ENCODE data around the gene BCAS4. TPM values are rescaled to one million over a fixed set of nuclear protein-coding genes. Genes with fewer than 3 reads are reported as not detected.

BCAS4 gene
- total and polyA plus RNA-seq, 5 experiments from 2014 or later = 33.5 to 89.9 (median 51.5) TPM

DNA sequence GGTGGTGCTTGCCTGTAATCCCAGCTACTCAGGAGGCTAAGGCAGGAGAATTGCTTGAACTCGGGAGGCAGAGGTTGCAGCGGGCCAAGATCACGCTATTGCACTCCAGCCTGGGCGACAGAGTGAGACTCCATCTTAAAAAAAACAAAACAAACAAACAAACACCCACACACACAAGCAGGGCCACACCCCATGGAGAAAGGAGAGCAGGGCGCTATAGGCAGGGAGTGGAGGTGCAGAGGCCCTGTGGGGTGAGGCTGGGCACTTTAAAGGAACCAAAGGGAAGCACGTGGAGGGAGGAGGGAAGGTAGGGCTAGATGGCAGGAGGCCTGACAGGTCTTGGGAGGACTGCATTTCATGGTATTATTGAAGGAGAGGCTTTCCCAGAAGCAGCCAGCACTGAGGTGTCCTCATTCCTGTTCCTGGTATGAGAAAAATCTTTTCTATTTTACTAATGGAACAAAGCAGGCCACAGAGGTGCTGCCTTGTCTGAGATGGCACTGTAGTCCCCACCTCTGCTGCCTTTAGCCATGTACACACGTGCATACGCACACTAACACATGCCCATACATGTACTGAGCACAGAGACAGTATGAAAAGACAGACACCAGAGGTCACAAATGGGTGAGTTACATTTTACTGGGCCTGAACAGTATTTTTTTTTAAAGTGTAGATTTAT is 44.0 kb downstream of the BCAS4 start:
- H3K4me1 Mint-ChIP-seq = peaks cover 3 to 15% (median 9%) of the 10 kb centered on the region in 4 donors
- peak overlapping the region in 6 of 10 donors; percentile 16 to 69 (median 62) for H3K27ac Mint-ChIP-seq
- POLR2A ChIA-PET = no interaction called here
- no peak overlapping the region for H3K4me3 Mint-ChIP-seq
- no peaks in the 10 kb centered on the region for H3K27me3 Mint-ChIP-seq
- ATAC-seq = no peak
- no peaks in the 10 kb centered on the region for H3K9me3 Mint-ChIP-seq
- DNase-seq = no peak
- H3K36me3 Mint-ChIP-seq = peaks cover 0 to 66% (median 18%) of the 10 kb centered on the region in 3 donors

GRCh38 chr20:50842821-50843220 is 48.0 kb downstream of the BCAS4 start:
- H3K4me3 Mint-ChIP-seq = no peak overlapping the region
- DNase-seq (no peak), ATAC-seq (no peak)
- H3K9me3 Mint-ChIP-seq = no peaks in the 10 kb centered on the region
- peak overlapping the region in 3 of 10 donors; percentile 57 to 75 (median 59) for H3K27ac Mint-ChIP-seq
- no peaks in the 10 kb centered on the region for H3K27me3 Mint-ChIP-seq
- peaks cover 0 to 51% (median 9%) of the 10 kb centered on the region in 3 donors for H3K36me3 Mint-ChIP-seq
- H3K4me1 Mint-ChIP-seq = peaks cover 3 to 16% (median 12%) of the 10 kb centered on the region in 4 donors
- POLR2A ChIA-PET = no interaction called here

DNA sequence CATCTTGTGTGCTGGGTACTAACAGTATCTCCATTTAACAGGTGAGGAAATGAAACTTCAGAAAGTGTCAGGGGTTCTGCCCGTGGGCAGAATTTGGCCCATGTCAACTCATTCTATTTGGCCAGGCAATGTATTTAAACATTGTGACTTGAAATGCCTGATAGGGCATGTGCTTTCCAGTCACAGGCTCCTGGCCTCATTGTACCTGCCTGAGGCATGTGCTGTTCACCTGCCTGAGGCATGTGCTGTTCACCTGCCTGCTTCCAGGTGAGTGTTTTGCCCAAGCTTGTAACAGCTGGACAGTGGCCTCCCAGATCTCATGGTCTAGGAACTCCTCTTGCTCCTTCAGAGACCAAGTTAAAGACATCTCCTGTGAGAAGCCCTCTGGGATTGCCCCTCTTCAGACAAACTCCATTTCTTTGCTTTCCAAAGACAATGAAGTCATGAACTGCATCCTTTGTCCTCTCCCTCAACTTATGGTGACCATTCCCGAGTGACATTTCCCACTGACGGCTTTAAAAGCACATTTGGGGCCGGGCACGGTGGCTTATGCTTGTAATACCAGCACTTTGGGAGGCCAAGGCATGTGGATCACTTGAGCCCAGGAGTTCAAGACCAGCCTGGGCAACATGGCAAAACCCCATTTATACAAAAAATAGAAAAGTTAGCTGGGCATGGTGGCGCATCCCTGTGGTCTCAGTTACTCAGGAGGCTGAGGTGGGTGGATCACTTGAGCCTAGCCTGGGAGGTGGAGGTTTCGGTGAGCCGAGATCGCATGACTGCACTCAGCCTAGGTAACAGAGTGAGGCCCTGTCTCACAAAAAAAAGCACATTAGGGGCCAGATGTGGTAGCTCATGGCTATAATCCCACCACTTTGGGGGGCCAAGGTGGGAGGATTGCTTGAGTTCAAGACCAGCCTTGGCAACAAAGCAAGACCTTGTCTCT is 48.7 kb downstream of the BCAS4 start:
- no peak for ATAC-seq
- Mint-ChIP-seq H3K27ac (peak overlapping the region in 7 of 10 donors; percentile 27 to 82 (median 53)), H3K36me3 (peaks cover 0 to 48% (median 9%) of the 10 kb centered on the region in 3 donors), H3K9me3 (no peaks in the 10 kb centered on the region), H3K4me1 (peaks cover 5 to 15% (median 12%) of the 10 kb centered on the region in 4 donors), H3K4me3 (no peak overlapping the region), H3K27me3 (no peaks in the 10 kb centered on the region)
- no peak for DNase-seq
- POLR2A ChIA-PET = no interaction called here

DNA sequence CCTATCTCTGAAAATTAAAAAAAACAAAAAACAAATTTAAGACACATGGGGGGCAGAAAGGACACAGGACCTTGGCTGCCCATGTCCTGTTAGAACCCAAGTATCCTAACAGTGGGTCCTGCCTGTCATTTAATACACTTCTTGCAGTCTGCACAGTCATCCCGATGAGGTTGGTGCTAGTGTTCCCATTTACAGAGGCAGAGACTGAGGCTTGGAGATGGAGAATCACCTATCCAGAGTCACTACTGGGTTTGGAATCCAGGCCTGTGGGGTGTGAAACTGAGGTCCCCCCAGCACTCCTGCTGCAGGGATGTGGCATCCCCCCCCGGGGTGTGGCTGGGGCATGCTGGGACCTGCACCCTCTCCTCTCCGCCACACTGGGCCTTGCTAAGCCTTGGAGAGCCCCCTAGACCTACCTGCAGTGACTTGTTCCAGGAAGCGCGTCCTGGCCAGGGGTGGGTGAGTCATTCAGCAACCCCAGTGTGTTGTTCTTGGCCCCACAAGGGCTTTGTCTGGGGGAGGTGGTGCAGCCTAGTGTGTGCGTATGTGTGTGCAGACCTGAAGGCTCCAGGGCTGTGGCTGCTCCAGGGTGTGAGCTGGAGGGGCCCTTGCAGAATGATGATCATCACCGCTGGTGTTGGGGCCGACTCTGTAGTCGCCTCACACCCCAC is 49.7 kb downstream of the BCAS4 start:
- POLR2A ChIA-PET = interaction anchor here (1.3 to 2.3 kb wide), 2 partner anchors 26 to 50 kb away, joined by 4 to 7 read pairs; partner anchors contain the start of gene BCAS4
- Mint-ChIP-seq H3K9me3 (no peaks in the 10 kb centered on the region), H3K27me3 (no peaks in the 10 kb centered on the region), H3K4me1 (peaks cover 7 to 22% (median 16%) of the 10 kb centered on the region in 4 donors), H3K36me3 (peaks cover 0 to 45% (median 9%) of the 10 kb centered on the region in 3 donors), H3K27ac (peak overlapping the region in 5 of 10 donors; percentile 20 to 82 (median 77)), H3K4me3 (no peak overlapping the region)
- DNase-seq (peak in 3 of 10 donors; percentile 5 to 67 (median 54)), ATAC-seq (peak; percentile 80 to 96)

DNA sequence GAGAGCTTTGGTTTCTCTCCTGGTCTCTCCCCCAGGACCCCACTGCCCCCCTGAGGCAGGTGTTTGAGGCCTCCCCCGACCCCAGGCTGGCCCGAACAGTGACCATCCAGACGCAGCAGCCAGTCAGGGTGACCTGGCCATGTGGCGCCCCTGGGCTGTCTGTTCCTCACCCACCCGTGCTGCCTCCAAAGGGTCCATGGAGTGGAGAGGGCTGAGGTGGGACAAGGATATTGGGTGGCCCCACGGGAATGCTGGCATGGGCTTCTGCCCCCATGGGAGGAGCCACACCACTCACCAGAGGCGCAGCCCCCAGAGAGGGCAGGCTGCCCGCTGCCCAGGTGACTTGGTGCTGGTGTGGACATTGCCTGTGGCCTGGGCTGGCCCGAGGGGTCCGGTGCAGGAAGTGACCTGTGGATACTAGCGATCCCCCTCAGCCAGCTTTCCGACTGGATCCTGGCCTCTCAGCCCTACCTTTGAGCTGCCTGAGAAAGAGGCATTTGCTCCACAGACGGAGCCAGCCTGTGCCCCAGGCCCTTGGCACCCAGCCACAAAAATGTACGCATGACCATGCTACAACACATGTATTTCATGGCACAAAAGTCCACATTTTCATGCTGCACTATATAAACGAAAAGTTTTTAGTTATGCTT is 50.8 kb downstream of the BCAS4 start:
- peak overlapping the region in 1 of 10 donors; percentile 34 for H3K27ac Mint-ChIP-seq
- no peaks in the 10 kb centered on the region for H3K27me3 Mint-ChIP-seq
- no peak overlapping the region for H3K4me3 Mint-ChIP-seq
- no peaks in the 10 kb centered on the region for H3K9me3 Mint-ChIP-seq
- no peak for ATAC-seq
- peaks cover 10 to 32% (median 25%) of the 10 kb centered on the region in 4 donors for H3K4me1 Mint-ChIP-seq
- peaks cover 0 to 40% (median 9%) of the 10 kb centered on the region in 3 donors for H3K36me3 Mint-ChIP-seq
- POLR2A ChIA-PET = interaction anchor here (0.6 to 2.3 kb wide), 5 partner anchors 27 to 111 kb away, joined by 3 to 7 read pairs (median 3); partner anchors contain the start of genes ADNP and BCAS4
- DNase-seq = no peak

DNA sequence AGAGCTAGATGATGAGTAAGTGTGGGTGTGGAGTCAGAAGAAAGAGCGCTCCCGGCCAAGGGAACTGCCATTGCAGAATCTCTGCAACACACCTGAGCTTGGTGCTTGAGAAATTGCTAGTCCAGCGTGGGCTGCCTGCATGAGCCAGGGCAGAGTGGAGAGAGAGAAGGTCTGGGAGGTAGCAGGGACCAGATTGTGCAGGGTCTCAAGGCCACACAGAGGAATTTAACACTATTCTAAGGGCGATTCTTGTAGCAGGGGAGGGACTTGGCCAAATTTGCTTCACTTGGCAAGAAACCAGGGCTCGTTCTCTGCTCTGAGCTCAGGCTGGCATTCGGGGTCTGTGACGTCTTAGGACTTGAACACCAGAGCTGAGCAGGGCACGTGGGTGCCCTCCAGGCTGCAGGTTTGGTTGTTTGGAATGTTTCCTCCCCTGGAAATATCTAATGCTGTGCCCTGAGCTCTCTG is 53.5 kb downstream of the BCAS4 start:
- peaks cover 0 to 26% (median 3%) of the 10 kb centered on the region in 3 donors for H3K36me3 Mint-ChIP-seq
- ATAC-seq (no peak), DNase-seq (no peak)
- H3K9me3 Mint-ChIP-seq = no peaks in the 10 kb centered on the region
- peak overlapping the region in 8 of 10 donors; percentile 15 to 86 (median 56) for H3K27ac Mint-ChIP-seq
- no peak overlapping the region for H3K4me3 Mint-ChIP-seq
- H3K4me1 Mint-ChIP-seq = peaks cover 13 to 42% (median 36%) of the 10 kb centered on the region in 4 donors
- POLR2A ChIA-PET = interaction anchor here (1.5 to 2.0 kb wide), 3 partner anchors 30 to 83 kb away, joined by 3 to 5 read pairs (median 4); partner anchors contain the start of genes ADNP and BCAS4
- H3K27me3 Mint-ChIP-seq = no peaks in the 10 kb centered on the region

DNA sequence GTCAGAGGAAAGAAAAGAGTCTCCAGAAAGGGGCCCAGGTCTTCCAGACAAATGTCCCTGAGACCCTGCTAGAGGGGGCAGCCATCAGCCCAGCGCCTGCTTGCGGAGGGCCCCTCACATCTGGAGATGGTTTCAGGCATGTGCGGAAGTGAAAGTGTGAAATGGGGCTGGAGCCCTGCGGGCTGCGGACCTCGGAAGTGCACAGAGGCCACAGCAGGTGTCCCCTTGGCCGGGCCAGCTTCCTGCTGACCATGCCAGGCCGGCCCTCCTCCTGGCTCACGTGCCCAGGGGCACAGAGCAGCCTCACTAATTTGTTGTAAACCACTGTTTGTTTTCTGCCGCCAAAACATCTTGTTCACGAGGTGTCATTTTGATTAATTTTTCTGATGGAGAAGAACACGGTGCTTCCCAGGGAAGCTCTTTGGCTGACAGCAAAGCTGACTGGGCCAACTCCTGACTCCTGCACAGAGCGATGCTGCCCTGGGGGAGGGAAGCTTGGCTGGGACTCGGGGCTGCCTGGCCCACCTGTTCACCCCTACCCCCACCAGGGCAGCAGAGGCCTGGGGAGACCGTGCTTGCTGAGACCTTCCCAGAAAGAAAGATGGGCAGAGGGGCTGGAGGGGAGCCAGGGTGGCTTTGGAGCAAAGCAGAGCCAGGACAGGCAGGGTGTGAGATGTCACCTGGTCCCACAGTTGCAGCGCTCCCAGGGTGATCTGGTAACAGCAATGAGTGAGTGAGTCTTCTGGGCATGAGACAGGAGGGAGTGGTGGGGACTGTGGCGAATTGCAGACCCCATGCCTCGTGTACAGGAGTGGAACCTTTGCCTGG is 54.2 kb downstream of the BCAS4 start:
- DNase-seq (no peak), ATAC-seq (no peak)
- Mint-ChIP-seq H3K27ac (peak overlapping the region; percentile 34 to 88 (median 76)), H3K4me1 (peaks cover 13 to 42% (median 36%) of the 10 kb centered on the region in 4 donors), H3K36me3 (peaks cover 0 to 23% (median 3%) of the 10 kb centered on the region in 3 donors), H3K4me3 (no peak overlapping the region), H3K9me3 (no peaks in the 10 kb centered on the region), H3K27me3 (no peaks in the 10 kb centered on the region)
- POLR2A ChIA-PET = interaction anchor here (1.3 to 2.0 kb wide), 4 partner anchors 30 to 82 kb away, joined by 3 to 5 read pairs (median 4); partner anchors contain the start of genes ADNP and BCAS4

GRCh38 chr20:50850721-50851286 is 55.9 kb downstream of the BCAS4 start:
- peaks cover 0 to 24% (median 3%) of the 10 kb centered on the region in 3 donors for H3K36me3 Mint-ChIP-seq
- no peaks in the 10 kb centered on the region for H3K27me3 Mint-ChIP-seq
- peak; percentile 70 to 74 for ATAC-seq
- H3K27ac Mint-ChIP-seq = peak overlapping the region in 9 of 10 donors; percentile 49 to 93 (median 88)
- H3K4me1 Mint-ChIP-seq = peaks cover 13 to 52% (median 29%) of the 10 kb centered on the region in 4 donors
- peak in 3 of 10 donors; percentile 6 to 21 (median 7) for DNase-seq
- POLR2A ChIA-PET = interaction anchor here (0.6 kb wide), 1 partner anchor 16 kb away, joined by 4 read pairs; no protein-coding TSS in a partner anchor
- peak overlapping the region in 5 of 10 donors; percentile 6 to 33 (median 25) for H3K4me3 Mint-ChIP-seq
- no peaks in the 10 kb centered on the region for H3K9me3 Mint-ChIP-seq

DNA sequence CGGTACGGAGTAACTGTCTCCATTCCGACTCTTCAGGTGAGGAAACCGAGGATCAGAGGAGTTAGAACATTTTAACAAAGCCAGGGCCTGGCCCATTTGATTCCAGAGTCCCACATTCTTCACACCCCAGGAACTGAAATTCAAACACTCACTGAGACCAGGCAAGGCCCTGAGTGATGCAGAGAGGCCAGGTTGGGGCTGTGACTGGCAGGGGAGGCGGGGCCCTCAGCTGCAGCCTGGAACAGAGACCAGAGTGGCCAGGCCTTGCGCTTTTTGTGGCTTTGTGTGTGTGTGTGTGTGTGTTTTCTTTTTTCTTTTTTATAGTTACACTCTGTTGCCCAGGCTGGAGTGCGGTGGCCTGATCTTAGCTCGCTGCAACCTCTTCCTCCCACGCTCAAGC is 57.2 kb downstream of the BCAS4 start:
- POLR2A ChIA-PET = no interaction called here
- DNase-seq = no peak
- ATAC-seq = no peak
- Mint-ChIP-seq H3K27me3 (no peaks in the 10 kb centered on the region), H3K36me3 (peaks cover 0 to 20% (median 0%) of the 10 kb centered on the region in 3 donors), H3K9me3 (no peaks in the 10 kb centered on the region), H3K4me1 (peaks cover 11 to 54% (median 29%) of the 10 kb centered on the region in 4 donors), H3K27ac (peak overlapping the region in 6 of 10 donors; percentile 56 to 91 (median 78)), H3K4me3 (no peak overlapping the region)

DNA sequence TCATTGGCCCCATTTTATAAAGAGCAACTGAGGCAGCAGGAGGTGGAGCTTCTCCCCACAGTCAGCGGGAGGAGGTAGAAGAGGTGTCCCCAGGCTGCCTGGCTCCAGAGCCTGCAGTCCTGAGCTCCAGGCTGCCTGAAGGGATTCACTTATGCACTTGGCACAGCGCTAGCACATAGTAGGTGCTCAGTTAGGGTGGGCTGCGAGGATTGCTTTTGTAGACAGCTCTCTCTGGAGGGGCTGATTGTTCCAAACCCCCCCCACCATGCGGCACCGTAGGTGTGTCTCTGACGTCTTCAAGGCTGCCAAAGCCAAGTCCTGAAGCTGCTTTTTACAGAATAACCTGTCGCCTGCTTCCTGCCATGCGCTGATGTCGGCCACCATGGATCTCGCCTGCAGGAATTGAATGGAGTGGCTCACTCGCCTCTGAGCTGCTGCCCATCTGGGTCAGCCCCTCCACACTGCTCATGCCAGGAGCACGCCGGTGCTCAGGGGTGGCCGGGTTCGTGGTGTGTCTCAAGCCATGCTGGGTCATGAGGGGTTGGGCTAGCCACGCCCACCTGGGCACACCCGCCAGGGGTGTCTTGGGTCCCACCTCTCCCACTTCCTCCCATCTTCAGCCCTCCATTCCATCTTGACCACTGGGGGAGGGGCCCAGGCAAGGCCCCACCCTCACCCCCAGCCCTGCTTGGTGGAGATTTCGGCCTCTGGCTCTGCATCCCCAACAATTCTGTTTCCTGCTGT is 59.8 kb downstream of the BCAS4 start:
- H3K9me3 Mint-ChIP-seq = no peaks in the 10 kb centered on the region
- POLR2A ChIA-PET = interaction anchor here (0.7 kb wide), 1 partner anchor 60 kb away, joined by 3 read pairs; the partner anchor contains the start of gene BCAS4

More for the DNA sequence above, 59.8 kb downstream of the BCAS4 start:
- peaks cover 0 to 12% (median 0%) of the 10 kb centered on the region in 3 donors for H3K36me3 Mint-ChIP-seq
- H3K4me1 Mint-ChIP-seq = peaks cover 8 to 43% (median 23%) of the 10 kb centered on the region in 4 donors
- ATAC-seq = no peak
- DNase-seq = no peak
- peak overlapping the region in 3 of 10 donors; percentile 3 to 22 (median 12) for H3K27ac Mint-ChIP-seq
- no peak overlapping the region for H3K4me3 Mint-ChIP-seq
- H3K27me3 Mint-ChIP-seq = no peaks in the 10 kb centered on the region

Measured in naive thymus-derived CD8-positive, alpha-beta T cell (primary cell).